ENCODE measurements around the gene CCDC192.

DNA sequence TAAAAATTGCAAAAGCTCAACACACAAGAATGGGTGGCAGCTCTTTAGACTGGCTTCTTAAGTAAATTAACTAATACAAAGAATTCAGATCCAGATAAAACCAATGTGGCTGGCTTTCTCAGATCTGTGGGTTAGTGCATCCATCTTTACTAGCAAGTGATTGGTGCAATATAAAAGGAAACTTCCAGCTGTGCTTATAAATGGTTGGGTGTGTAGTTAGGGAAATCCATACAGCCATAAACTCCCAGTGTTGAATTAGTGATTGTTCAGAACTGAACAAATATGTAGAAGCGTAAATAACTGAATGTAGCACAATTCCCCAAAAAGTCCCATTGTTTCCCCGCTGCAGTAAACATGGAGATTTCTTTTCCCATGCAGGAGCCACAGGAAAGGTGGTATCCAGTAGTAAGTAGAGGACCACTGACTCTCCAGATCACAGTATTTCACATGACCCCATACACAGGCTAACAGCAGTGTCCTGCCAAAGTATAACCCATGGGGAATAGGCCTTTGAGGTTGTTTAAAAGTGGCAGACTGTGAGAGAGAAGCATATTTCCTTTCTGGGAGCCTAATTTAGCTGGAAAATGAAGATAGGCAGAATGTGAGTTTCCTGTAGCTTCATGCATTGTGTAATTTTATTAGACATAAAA, 207.2 kb downstream of the CCDC192 start:
- TF ChIP-seq, protein P1, sequence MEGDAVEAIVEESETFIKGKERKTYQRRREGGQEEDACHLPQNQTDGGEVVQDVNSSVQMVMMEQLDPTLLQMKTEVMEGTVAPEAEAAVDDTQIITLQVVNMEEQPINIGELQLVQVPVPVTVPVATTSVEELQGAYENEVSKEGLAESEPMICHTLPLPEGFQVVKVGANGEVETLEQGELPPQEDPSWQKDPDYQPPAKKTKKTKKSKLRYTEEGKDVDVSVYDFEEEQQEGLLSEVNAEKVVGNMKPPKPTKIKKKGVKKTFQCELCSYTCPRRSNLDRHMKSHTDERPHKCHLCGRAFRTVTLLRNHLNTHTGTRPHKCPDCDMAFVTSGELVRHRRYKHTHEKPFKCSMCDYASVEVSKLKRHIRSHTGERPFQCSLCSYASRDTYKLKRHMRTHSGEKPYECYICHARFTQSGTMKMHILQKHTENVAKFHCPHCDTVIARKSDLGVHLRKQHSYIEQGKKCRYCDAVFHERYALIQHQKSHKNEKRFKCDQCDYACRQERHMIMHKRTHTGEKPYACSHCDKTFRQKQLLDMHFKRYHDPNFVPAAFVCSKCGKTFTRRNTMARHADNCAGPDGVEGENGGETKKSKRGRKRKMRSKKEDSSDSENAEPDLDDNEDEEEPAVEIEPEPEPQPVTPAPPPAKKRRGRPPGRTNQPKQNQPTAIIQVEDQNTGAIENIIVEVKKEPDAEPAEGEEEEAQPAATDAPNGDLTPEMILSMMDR (IDR thresholded peaks at IDR 0.05), result no peak
- no peak for TF ChIP-seq POLR2AphosphoS5 (IDR thresholded peaks at IDR 0.05)
